A549 (cell line): ENCODE measurements around the gene COL15A1.

Experiments
- MAFK ChIP-seq: fragments of 450-650 bp; IDR thresholded peaks from 2 replicates; pipeline ENCODE4 v1.6.1; 2014; ENCODE audit not compliant: partially characterized antibody
- RFX5 ChIP-seq: fragments of 450-650 bp; IDR thresholded peaks from 2 replicates; pipeline ENCODE4 v1.7.1; 2014; ENCODE audit warnings: antibody characterized with exemption, mild to moderate bottlenecking, moderate library complexity
- ZC3H11A ChIP-seq: fragments of 450-650 bp; IDR thresholded peaks from 2 replicates; pipeline ENCODE4 v1.6.1; 2014; ENCODE audit warnings: antibody characterized with exemption, mild to moderate bottlenecking
- TF ChIP-seq, protein P1 (sequence below): fragments of >200 bp; sonication (Bioruptor Twin); formaldehyde crosslinking; IDR thresholded peaks from 3 replicates; pipeline ENCODE4 v1.5.1; 2016

DNA sequence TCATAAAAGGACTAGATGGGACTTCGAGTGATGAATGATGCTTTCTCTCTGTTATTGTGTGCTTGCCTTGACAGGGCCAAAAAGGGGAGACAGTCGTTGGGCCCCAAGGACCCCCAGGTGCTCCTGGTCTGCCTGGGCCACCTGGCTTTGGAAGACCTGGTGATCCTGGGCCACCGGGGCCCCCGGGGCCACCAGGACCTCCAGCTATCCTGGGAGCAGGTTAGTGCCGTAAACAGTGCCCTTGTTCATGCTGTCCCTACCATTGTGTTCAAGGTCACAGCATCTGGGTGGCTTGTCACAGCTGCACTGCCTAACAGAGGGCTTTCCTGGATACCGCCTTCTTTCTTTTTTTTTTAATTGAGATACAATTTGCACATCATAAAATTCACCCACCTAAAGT is 112.5 kb downstream of the COL15A1 start:
- TF ChIP-seq MAFK (no peak), ZC3H11A (no peak), RFX5 (no peak)
- TF ChIP-seq, protein P1, sequence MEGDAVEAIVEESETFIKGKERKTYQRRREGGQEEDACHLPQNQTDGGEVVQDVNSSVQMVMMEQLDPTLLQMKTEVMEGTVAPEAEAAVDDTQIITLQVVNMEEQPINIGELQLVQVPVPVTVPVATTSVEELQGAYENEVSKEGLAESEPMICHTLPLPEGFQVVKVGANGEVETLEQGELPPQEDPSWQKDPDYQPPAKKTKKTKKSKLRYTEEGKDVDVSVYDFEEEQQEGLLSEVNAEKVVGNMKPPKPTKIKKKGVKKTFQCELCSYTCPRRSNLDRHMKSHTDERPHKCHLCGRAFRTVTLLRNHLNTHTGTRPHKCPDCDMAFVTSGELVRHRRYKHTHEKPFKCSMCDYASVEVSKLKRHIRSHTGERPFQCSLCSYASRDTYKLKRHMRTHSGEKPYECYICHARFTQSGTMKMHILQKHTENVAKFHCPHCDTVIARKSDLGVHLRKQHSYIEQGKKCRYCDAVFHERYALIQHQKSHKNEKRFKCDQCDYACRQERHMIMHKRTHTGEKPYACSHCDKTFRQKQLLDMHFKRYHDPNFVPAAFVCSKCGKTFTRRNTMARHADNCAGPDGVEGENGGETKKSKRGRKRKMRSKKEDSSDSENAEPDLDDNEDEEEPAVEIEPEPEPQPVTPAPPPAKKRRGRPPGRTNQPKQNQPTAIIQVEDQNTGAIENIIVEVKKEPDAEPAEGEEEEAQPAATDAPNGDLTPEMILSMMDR = no peak
